Activated CD8-positive, alpha-beta memory T cell treated with anti-CD3 and anti-CD28 coated beads, Interleukin-2, amount 50 U/mL, for 4 hours (primary cell): ENCODE measurements around the gene HPRT1.

Experiments used
- DNase-seq: peaks from one replicate; pipeline ENCODE4 v3.0.0-alpha.2; 2020

HPRT1 gene

GRCh38 chrX:134544513-134545151, 84.7 kb downstream of the HPRT1 start:
- no peak for DNase-seq

GRCh38 chrX:134545510-134545909, 85.5 kb downstream of the HPRT1 start:
- DNase-seq: no peak

- DNase-seq: no peak
Observed at GRCh38 chrX:134546187-134546586, 86.2 kb downstream of the HPRT1 start.

GRCh38 chrX:134547047-134547679, 87.2 kb downstream of the HPRT1 start:
- DNase-seq: no peak

- DNase-seq: no peak
Observed at GRCh38 chrX:134548257-134549201, 88.6 kb downstream of the HPRT1 start.
